HG03439 (cell line): ENCODE measurements around the gene CTNNA1.
A peak's percentile ranks its signal among the peaks of the same experiment; 100 is the strongest.
"Not testable (repeated sequence)": the region's sequence is repeated elsewhere in the genome, so short reads cannot be mapped to it uniquely, and the experiment has no call there.

ENCODE experiments used
- ATAC-seq: cut with Tn5 transposase; IDR thresholded peaks from one replicate; pipeline ENCODE4 v1.9.1; 2021; ENCODE audit warnings: mild to moderate bottlenecking, moderate library complexity; ENCODE audit not compliant: unreplicated experiment

The CTNNA1 gene

DNA sequence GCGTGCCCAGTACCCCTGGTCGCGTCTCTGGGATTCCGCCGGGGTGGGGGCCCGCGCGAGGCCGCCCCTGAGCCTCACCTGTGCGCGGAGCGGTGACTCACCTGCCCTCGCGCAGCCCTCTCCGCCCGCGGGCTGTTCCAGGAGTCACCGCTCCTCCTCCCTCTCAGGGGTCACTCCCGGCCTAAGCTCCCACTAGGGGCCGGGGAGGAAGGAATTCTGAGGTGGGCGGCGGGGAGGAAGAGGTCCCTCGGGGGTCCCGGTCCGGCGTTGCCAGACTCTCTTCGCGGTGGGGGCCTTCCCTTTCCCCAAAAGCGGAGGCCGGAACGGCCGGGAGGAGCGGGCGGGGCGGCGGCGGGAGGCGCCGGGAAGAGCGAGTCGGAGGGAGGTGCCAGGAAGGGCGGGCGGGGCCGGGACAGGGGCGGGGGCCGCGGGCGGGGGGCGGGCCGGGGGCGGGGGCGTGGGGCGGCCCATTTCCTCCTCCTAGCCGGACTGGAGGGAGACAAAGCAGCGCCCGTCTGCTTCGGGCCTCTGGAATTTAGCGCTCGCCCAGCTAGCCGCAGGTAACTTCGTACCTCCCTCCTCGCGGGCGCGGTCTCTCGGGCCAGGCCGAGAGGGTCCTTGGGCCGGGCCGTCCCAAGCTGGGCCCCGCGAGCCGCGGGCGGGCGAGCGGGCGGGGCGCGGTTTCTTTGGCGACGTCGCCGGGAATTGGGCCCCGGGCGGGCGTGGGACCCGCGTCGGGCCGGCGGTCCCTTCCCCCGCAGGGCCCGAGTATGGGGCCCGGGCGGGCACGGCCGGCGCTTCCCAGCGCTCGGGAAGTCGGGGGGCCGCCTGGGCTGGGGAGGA, at the start of gene CTNNA1:
Gene CTNNA1 (plus strand): TSS at position 475 of the 843 bp plus-strand sequence. CDS start 28,500 bp downstream, outside the sequence.
- ATAC-seq: peak; percentile 51

DNA sequence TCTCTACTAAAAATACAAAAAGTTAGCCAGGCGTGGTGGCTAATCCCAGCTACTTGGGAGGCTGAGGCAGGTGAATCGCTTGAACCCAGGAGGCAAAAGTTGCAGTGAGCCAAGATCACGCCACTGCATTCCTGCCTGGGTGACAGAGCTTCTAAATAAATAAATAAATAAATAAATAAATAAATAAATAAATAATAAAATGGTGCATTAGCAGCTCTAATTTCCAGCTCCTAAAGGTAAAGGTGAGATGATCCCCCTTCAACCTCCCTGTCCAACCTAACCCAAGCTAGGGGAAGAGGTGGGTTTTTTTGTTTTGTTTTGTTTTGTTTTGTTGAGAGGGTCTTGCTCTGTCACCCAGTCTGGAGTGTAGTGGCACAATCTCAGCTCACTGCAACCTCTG, 49.4 kb upstream of the CTNNA1 start:
- ATAC-seq: not testable (repeated sequence)

DNA sequence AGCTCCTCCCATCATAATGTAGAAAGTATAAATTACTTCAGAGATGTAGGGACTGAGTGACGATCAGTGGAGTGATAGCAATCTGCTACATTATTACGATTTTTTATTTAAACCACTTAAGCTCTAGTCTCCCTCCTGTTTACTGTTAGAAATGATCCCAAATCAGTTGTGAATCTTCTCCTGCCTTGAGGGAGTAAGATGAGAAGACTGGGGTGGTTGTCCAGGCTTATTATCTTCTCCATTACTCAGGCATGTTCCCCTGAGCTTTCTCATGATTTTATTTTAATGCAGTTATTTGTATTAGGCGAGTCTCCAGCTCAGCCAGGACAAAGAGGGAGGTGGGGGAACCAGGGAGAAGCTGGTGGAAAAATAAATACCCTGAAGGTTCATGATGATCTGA, 48.2 kb upstream of the CTNNA1 start:
- ATAC-seq: no peak

GRCh38 chr5:138705567-138705966, 47.7 kb upstream of the CTNNA1 start:
- ATAC-seq: no peak

- ATAC-seq: no peak
Measured at GRCh38 chr5:138706655-138707480, 46.4 kb upstream of the CTNNA1 start.

GRCh38 chr5:138708791-138709190, 44.4 kb upstream of the CTNNA1 start:
- no peak for ATAC-seq

GRCh38 chr5:138709202-138709601, 44.0 kb upstream of the CTNNA1 start:
- ATAC-seq: no peak

DNA sequence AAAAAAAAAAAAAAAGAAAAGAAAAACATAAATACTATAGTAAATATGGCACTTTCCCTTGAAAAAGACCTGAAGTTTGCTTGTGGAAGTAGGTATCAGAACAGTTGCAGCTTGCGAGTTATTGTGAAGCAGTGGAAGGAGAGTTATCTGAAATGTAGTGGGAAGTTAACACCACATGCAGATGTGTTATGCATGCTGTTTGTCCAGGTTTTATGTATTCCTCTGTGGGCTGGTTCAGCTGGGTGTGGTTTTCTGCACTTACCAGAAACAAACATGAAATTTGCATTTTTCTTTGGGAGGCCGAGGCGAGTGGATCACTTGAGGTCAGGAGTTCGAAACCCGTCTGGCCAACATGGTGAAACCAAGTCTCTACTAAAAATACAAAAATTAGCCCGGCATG, 42.1 kb upstream of the CTNNA1 start:
- no peak for ATAC-seq

- ATAC-seq: no peak
Measured at GRCh38 chr5:138711811-138712210, 41.4 kb upstream of the CTNNA1 start.

- ATAC-seq: no peak
Measured at GRCh38 chr5:138712324-138712723, 40.9 kb upstream of the CTNNA1 start.

DNA sequence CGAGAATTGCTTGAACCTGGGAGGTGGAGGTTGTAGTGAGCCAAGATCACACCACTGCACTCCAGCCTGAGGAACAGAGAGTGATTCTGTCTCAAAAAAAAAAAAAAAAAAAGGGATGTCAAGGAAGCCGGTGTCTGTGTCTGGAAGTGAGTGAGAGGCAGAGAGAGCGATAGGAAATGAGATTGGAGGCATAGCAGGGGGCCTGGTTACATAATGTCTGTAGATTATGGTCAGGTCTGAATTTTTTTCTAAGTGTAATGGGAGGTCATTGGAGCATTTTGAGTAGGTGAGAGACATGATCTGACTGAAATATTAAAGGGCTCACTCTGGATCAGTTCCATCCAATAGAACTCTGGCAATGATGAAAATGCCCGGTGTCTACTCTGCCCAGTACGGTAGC, 40.4 kb upstream of the CTNNA1 start:
- ATAC-seq: no peak

GRCh38 chr5:138713247-138713646, 40.0 kb upstream of the CTNNA1 start:
- no peak for ATAC-seq

DNA sequence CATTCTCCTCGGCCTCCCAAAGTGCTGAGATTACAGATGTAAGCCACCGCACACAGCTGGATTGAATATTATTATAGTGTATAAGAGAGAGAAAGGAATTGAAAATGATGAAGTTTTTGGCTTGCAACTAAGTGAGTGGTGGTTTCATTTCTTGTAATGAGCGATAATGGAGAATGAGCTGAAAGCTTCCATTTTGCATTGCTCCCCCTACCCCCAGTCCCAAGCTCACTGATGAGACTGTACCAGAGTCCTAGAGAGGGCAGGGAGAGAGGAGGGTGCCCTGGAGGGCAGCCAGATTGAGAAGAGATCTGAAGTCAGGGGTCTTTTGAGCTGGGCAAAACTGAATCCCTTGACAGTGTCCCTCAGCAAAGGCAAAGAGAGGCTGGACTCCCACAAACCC, 38.5 kb upstream of the CTNNA1 start:
- ATAC-seq: no peak

DNA sequence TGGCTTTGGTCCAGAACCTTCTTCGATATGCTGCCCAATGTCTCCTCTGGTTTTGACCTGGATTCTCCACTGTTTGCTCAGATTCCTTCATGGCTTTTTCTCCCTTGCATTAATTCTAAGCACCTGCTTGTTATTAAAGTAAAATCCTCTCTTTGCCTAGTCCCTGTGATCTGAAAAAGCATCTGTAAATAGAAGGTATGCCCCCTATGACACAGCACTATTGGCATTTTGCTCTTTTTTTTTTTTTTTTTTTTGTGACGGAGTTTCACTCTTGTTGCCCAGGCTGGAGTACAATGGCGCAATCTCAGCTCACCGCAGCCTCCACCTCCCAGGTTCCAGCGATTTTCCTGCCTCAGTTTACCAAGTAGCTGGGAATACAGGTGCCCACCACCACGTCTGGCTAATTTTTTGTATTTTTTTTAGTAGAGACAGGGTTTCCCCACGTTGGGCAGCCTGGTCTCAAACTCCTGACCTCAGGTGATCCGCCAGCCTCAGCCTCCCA, 37.2 kb upstream of the CTNNA1 start:
- not testable (repeated sequence) for ATAC-seq

DNA sequence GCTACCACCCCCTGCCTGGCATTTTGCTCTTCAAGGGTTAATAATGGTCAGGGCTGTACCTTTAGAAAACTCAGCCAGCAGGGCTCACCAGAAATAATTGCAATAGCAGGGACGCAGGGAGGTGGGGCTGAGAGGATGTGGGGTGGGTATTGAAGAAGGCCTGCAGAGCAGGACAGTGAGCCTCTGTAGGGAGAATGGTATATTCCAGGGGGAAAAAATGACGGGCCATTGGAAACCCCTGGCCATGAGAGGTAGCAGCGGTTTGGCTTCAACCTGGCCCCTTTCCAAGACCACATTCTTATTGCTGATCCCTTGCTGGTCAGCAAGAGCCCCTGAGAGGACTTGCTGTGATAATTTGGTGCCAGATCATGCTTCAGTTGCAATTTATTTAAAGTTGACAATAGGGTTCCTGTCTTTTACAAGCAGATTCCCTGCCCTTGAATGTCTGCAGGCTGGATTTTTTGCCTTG, 36.7 kb upstream of the CTNNA1 start:
- ATAC-seq: no peak

DNA sequence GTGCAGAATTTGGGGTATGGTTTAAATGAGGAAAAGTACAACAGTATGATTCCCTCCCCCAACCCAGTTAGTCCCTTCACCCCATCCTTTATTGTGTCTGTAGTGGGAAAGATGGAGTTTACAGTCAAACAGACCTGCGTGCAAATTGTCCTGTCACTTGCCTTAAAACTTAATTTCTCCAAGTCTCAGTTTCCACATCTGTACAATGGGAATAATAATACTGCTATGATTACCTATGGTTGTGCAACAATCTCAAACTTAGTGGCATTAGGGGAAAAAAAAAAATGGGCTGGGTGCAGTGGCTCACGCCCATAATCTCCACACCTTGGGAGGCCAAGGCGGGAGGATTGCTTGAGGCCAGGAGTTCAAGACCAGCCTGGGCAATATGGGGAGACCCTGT, 35.8 kb upstream of the CTNNA1 start:
- no peak for ATAC-seq

DNA sequence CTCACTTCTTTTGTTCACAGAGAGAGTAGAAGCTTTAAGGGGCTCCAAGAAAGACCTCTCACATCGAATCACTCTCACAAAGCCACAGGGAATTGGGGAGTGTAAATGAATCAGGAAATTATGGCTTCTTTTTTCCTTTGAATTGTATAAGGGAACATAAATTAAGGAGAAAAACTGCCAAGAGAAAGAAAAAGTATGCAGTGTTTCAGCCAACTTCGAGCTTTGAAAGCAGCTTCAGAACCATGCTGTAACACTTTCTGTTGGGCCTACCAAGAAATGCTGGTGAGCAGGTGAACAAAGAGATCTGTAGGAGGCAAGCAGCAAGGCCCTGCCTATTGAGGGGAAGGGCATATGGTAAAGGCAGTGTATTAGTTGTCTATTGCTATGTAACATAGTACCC, 33.4 kb upstream of the CTNNA1 start:
- ATAC-seq: no peak

DNA sequence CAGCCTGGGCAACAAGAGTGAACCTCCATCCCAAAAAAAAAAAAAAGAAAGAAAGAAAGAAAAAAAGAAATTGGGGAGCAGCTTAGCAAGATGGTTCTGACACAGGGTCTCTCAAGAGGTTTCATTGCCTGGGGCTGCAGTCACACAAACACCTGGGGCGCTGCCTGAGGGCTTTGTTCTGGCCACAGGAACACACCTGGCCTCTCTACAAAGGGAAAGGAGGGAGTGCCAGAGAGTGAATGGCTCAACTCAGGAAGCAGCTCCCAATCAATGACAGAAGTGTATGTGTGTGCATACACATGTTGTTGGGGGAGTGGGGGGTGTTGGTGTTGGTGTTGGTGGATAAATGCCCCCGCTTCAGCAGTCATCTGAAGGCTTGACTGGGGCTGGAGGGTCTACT, 32.4 kb upstream of the CTNNA1 start:
- ATAC-seq: no peak

DNA sequence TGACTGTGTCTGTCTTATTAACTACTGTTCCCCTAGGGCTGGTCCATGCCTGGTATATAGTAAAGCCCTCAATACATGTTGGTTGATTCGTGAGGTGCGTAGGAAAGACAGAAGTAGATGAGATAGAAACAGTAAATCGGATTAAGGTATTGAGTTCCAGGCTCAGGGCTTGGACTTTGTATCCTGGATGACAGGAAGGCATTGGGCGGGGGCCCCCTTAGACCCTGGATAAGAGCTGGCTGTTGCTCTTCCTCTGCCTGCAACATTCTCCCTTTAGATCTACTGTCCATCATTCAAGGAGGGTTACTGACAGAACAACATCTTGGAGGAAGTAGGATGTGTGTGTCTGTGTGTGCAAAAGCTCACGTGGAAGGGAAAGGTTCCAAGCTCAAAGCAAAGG, 31.2 kb upstream of the CTNNA1 start:
- ATAC-seq: no peak

GRCh38 chr5:138722544-138723177, 30.6 kb upstream of the CTNNA1 start:
- ATAC-seq: no peak

DNA sequence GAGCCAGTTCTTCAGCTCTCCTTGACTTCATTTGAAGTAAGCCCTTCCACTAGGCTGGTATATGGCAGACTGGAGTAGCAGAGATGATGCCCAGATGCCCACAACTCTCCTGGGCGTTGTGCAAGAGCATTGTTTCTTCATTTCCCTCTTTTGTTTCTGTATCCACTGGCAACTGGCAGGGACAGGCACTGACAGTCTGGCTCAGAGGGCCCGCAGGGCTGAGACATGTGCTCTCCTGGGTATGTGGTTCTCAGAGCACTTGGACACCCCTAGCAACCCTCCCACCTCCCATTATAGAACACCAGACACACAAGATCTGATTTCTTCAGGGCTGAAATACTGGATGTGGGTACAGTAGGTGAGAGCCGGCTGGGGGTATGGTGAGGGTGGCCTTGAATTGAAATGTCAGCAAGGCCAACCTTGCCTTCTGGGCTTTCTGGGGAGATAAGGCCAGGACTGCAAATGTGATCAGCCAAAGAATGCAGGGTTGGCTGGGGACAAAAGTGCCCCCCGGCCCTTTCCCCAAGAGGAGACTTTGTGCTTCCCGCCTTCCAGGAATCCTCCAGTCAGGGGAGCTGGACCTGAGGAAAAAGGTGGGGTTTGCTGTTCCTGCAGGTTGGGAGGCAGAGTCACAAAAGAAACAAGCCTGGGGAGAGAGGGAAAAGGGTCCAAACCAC, 28.6 kb upstream of the CTNNA1 start:
- ATAC-seq: no peak
